MM.1S (cell line): ENCODE results near the gene STX17.

Experiments used
- EZH2 ChIP-seq: fragments of 300-600 bp; sonication (generic); optimal IDR thresholded peaks from 2 replicates; pipeline ENCODE3; 2017; ENCODE audit warnings: low read depth, mild to moderate bottlenecking, antibody characterized with exemption, low read length, mixed read lengths
- EZH2phosphoT487 ChIP-seq: fragments of 300-600 bp; sonication (generic); IDR thresholded peaks from 2 replicates; pipeline ENCODE4 v1.6.1; 2018; ENCODE audit warnings: antibody characterized with exemption, low read length
- TF ChIP-seq, protein P1 (sequence below): fragments of 300-600 bp; sonication (generic); IDR thresholded peaks from 2 replicates; pipeline ENCODE4 v1.5.1; 2016; ENCODE audit warnings: antibody characterized with exemption, low read length, mixed read lengths

DNA sequence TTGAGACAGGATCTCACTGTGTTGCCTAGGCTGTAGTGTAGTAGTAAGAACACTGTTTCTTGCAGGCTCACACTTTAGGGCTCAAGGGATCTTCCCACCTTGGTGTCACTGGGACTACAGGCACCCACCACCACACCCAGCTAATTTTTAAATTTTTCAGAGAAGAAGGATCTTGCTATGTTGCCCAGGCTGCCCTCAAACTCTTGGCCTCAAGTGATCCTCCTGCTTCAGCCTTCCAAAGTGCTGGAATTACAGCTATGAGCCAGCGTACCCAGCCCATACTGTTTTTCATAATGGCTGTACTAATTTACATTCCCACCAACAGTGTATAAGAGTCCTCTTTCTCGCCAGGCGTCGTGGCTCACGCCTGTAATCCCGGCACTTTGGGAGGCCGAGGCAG, 5.1 kb downstream of the STX17 start:
- TF ChIP-seq, protein P1, sequence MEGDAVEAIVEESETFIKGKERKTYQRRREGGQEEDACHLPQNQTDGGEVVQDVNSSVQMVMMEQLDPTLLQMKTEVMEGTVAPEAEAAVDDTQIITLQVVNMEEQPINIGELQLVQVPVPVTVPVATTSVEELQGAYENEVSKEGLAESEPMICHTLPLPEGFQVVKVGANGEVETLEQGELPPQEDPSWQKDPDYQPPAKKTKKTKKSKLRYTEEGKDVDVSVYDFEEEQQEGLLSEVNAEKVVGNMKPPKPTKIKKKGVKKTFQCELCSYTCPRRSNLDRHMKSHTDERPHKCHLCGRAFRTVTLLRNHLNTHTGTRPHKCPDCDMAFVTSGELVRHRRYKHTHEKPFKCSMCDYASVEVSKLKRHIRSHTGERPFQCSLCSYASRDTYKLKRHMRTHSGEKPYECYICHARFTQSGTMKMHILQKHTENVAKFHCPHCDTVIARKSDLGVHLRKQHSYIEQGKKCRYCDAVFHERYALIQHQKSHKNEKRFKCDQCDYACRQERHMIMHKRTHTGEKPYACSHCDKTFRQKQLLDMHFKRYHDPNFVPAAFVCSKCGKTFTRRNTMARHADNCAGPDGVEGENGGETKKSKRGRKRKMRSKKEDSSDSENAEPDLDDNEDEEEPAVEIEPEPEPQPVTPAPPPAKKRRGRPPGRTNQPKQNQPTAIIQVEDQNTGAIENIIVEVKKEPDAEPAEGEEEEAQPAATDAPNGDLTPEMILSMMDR: no peak
- no peak for TF ChIP-seq EZH2
- no peak for TF ChIP-seq EZH2phosphoT487
